PC-3 (cell line): ENCODE measurements around the gene SIAE.

Source experiments
- EZH2 ChIP-seq: fragments of 300-600 bp; sonication (generic); IDR thresholded peaks from one replicate; pipeline ENCODE4 v1.6.1; 2017; ENCODE audit warnings: antibody characterized with exemption, mild to moderate bottlenecking, low read length; ENCODE audit not compliant: unreplicated experiment
- EZH2phosphoT487 ChIP-seq: fragments of 300-600 bp; sonication (generic); IDR thresholded peaks from 2 replicates; pipeline ENCODE4 v1.6.1; 2018; ENCODE audit warnings: mild to moderate bottlenecking, antibody characterized with exemption, low read length, borderline replicate concordance
- TF ChIP-seq, protein P1 (sequence below): fragments of 300-600 bp; sonication (generic); conservative IDR thresholded peaks from 2 replicates; pipeline ENCODE4 v1.5.1; 2017; ENCODE audit warnings: antibody characterized with exemption, low read depth, mild to moderate bottlenecking, low read length

DNA sequence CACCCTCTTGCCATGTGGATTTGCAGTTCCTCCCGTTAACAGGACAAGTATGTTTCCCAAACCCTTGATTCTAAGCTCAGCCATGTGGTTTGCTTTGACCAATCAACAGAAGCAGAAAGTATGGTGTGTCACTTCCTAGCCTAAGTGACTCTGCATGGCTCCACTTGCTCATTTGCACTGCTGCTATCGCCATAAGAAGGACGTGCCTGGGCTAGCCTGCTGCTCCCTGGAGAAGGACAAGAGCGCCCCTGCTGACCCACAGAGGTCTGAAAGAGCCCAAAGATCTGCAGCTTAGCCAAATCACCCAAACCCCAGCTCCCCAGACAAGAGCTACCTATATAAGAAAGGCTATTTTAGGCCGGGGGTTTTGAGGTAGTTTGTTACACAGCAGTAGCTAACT lies 32.9 kb downstream of the SIAE start:
- TF ChIP-seq, protein P1, sequence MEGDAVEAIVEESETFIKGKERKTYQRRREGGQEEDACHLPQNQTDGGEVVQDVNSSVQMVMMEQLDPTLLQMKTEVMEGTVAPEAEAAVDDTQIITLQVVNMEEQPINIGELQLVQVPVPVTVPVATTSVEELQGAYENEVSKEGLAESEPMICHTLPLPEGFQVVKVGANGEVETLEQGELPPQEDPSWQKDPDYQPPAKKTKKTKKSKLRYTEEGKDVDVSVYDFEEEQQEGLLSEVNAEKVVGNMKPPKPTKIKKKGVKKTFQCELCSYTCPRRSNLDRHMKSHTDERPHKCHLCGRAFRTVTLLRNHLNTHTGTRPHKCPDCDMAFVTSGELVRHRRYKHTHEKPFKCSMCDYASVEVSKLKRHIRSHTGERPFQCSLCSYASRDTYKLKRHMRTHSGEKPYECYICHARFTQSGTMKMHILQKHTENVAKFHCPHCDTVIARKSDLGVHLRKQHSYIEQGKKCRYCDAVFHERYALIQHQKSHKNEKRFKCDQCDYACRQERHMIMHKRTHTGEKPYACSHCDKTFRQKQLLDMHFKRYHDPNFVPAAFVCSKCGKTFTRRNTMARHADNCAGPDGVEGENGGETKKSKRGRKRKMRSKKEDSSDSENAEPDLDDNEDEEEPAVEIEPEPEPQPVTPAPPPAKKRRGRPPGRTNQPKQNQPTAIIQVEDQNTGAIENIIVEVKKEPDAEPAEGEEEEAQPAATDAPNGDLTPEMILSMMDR: no peak; the same call in 1 of the 2 replicates
- no peak for TF ChIP-seq EZH2
- TF ChIP-seq EZH2phosphoT487: no peak
